ENCODE measurements around the gene RASSF3.
"Not testable (repeated sequence)": the region's sequence is repeated elsewhere in the genome, so short reads cannot be mapped to it uniquely, and the experiment has no call there.

GRCh38 chr12:64626588-64626987, 16.3 kb downstream of the RASSF3 start:
- TF ChIP-seq CTCF, POLR2A (IDR thresholded peaks at IDR 0.05): not testable (repeated sequence)

Data from adrenal gland (tissue), 5 donors.